ENCODE results near the gene PRKD2. TPM values are rescaled to one million over a fixed set of nuclear protein-coding genes. Genes with fewer than 3 reads are reported as not detected.

Gene PRKD2
- total RNA-seq, 1 experiment from 2014 or later: 45.4 TPM

- intact Hi-C loops (cut with micrococcal nuclease; ENCODE audit: unreplicated experiment): no loop called here
- CTCF ChIA-PET: no interaction called here
- H3K9me3 ChIP-seq: no peaks in the 10 kb centered on the region
These were observed 67.7 kb downstream of the PRKD2 start for GRCh38 chr19:46648961-46649960.

DNA sequence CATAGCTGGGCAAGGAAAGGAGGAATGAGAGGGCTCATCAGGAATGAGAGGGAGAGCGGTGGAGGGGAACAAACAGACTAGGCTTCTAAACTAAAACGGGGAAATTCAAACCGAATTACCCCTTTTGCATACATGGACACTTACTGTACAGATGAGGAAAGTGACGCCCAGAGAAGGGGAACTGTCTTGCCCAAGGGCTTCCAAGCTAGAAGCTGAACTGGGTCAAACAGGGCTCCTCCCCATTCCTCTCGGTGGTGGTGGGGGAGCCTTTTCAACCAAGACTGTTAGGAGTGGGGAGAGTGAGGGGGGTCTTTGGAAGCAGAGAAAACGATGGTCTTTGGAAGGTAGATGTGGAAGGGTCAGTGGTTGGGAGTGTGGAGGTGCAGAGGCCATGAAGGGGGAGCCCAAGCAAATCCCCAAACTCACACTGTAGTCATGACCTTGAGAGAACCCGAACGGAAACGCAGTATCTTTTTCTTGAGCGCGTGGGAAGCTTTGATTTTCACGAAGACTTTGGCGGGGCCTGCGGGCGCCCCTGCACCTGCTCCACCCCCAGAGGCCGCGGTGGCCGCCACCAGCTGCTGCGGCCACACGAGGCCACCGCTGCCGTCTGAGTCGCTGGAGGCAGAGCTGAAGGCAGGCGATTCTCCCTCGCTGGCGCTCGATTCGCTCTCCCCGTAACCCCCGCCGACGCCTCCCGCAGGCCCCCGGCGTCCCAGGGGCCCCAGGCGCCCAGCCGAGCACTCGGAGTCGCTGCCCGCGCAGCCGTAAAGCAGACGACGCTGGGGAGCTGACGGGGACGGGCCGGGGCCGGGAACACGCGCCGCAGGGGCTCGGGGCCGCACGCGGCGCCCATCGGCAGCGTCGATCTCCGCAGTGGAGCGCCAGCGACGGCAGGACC, 68.6 kb downstream of the PRKD2 start:
- no TSS peak for BruUV-seq (replicated peaks)
- H3K4me1 ChIP-seq: no peaks in the 10 kb centered on the region
- H3K36me3 ChIP-seq (ENCODE audit: control insufficient read depth, insufficient read depth, low read length): no peaks in the 10 kb centered on the region
- H3K36me3 Mint-ChIP-seq (ENCODE audit: insufficient read depth, unreplicated experiment): no peaks in the 10 kb centered on the region
- no peaks in the 10 kb centered on the region for H3K4me1 Mint-ChIP-seq (ENCODE audit: low read depth, unreplicated experiment)
- no peaks in the 10 kb centered on the region for H3K9me3 ChIP-seq
- intact Hi-C loops (cut with micrococcal nuclease; ENCODE audit: unreplicated experiment): no loop called here
- POLR2A ChIA-PET: no interaction called here
- H3K27me3 ChIP-seq (replicated peaks; ENCODE audit: control insufficient read depth, insufficient read depth, low read length): no peaks in the 10 kb centered on the region
- no peak for TF ChIP-seq CTCF (IDR thresholded peaks at IDR 0.05; ENCODE audit: insufficient read depth in 1 of 2, low read depth in 1 of 2, low read length in 1 of 2, severe bottlenecking in 1 of 2, unreplicated experiment in 1 of 2)
- no peaks in the 10 kb centered on the region for H3K9me3 Mint-ChIP-seq (ENCODE audit: unreplicated experiment)
- no peak overlapping the region for H3K4me3 ChIP-seq (ENCODE audit: low read depth, low read length)
- DNase-seq: no peak
- no peaks in the 10 kb centered on the region for H3K27me3 Mint-ChIP-seq (ENCODE audit: insufficient read depth, unreplicated experiment)
- no peak overlapping the region for H3K27ac Mint-ChIP-seq (ENCODE audit: unreplicated experiment)
- CTCF ChIA-PET: interaction anchor here (0.9 kb wide), 1 partner anchor 26 kb away, joined by 3 read pairs; no protein-coding TSS in a partner anchor
- H3K4me3 Mint-ChIP-seq (ENCODE audit: unreplicated experiment): no peak overlapping the region

More at GRCh38 chr19:46648961-46649960, 67.7 kb downstream of the PRKD2 start:
- H3K4me3 ChIP-seq (ENCODE audit: low read depth, low read length): no peak overlapping the region
- H3K27me3 Mint-ChIP-seq (ENCODE audit: insufficient read depth, unreplicated experiment): no peaks in the 10 kb centered on the region
- POLR2A ChIA-PET: no interaction called here
- H3K27me3 ChIP-seq (replicated peaks; ENCODE audit: control insufficient read depth, insufficient read depth, low read length): no peaks in the 10 kb centered on the region
- BruUV-seq (replicated peaks): no TSS peak
- H3K36me3 Mint-ChIP-seq (ENCODE audit: insufficient read depth, unreplicated experiment): peaks cover 5% of the 10 kb centered on the region
- H3K4me1 ChIP-seq: no peaks in the 10 kb centered on the region
- H3K27ac Mint-ChIP-seq (ENCODE audit: unreplicated experiment): no peak overlapping the region
- no peak for TF ChIP-seq CTCF (IDR thresholded peaks at IDR 0.05; ENCODE audit: insufficient read depth in 1 of 2, low read depth in 1 of 2, low read length in 1 of 2, severe bottlenecking in 1 of 2, unreplicated experiment in 1 of 2)
- no peak for DNase-seq
- H3K9me3 Mint-ChIP-seq (ENCODE audit: unreplicated experiment): no peaks in the 10 kb centered on the region
- H3K4me3 Mint-ChIP-seq (ENCODE audit: unreplicated experiment): no peak overlapping the region
- no peaks in the 10 kb centered on the region for H3K4me1 Mint-ChIP-seq (ENCODE audit: low read depth, unreplicated experiment)
- H3K36me3 ChIP-seq (ENCODE audit: control insufficient read depth, insufficient read depth, low read length): no peaks in the 10 kb centered on the region

- H3K9me3 ChIP-seq: no peaks in the 10 kb centered on the region
- Mint-ChIP-seq H3K27me3 (ENCODE audit: insufficient read depth, unreplicated experiment) (peaks cover 4% of the 10 kb centered on the region), H3K36me3 (ENCODE audit: insufficient read depth, unreplicated experiment) (no peaks in the 10 kb centered on the region), H3K4me3 (ENCODE audit: unreplicated experiment) (no peak overlapping the region), H3K9me3 (ENCODE audit: unreplicated experiment) (no peaks in the 10 kb centered on the region), H3K27ac (ENCODE audit: unreplicated experiment) (no peak overlapping the region), H3K4me1 (ENCODE audit: low read depth, unreplicated experiment) (no peaks in the 10 kb centered on the region)
- no peaks in the 10 kb centered on the region for H3K4me1 ChIP-seq
- BruUV-seq (replicated peaks): no TSS peak
- no peak for DNase-seq
- no peaks in the 10 kb centered on the region for H3K27me3 ChIP-seq (replicated peaks; ENCODE audit: control insufficient read depth, insufficient read depth, low read length)
- intact Hi-C loops (cut with micrococcal nuclease; ENCODE audit: unreplicated experiment): no loop called here
- H3K36me3 ChIP-seq (ENCODE audit: control insufficient read depth, insufficient read depth, low read length): no peaks in the 10 kb centered on the region
- no peak overlapping the region for H3K4me3 ChIP-seq (ENCODE audit: low read depth, low read length)
- CTCF ChIA-PET: no interaction called here
- POLR2A ChIA-PET: no interaction called here
- TF ChIP-seq CTCF (IDR thresholded peaks at IDR 0.05; ENCODE audit: insufficient read depth in 1 of 2, low read depth in 1 of 2, low read length in 1 of 2, severe bottlenecking in 1 of 2, unreplicated experiment in 1 of 2): no peak
These were observed 70.5 kb downstream of the PRKD2 start for GRCh38 chr19:46646402-46646801.
